Measurements from ENCODE around the gene ONECUT1.

Gene ONECUT1

DNA sequence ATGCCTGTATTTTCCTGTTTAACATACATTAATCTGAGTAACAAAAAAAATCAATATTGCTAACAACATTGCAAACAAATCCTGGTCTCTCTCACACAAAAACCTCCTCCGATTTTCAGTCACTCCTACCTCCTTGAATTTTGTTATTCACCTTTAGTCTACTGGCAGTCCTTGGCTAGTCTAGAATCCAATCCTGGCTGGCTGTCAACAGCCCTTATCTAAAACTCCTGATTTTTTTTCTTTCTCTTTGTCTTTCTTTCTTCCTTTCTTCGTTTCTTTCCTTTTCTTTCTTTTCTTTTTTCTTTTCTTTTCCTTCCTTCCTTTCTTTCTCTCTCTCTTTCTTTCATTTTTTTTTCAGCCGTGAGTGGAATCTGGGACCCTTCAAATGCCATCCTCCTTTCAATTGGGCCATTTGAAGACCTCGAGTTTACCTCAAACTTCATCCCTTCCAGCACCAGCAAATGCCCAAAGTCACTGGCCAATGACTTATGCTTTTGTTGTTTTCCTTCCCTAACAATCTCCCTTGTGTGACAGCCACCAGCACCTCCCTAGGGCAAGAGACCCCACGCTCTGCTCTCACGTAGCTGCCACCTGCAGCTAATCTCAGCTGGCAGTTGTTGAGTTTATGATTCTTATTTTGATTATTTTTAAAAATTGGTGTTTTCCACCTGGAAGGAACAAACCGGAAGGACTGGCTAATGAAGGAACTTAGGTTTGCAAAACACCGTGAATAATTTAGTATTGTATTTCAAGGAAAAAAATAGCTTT is 6.8 kb upstream of the ONECUT1 start:
- no peak for DNase-seq

DNA sequence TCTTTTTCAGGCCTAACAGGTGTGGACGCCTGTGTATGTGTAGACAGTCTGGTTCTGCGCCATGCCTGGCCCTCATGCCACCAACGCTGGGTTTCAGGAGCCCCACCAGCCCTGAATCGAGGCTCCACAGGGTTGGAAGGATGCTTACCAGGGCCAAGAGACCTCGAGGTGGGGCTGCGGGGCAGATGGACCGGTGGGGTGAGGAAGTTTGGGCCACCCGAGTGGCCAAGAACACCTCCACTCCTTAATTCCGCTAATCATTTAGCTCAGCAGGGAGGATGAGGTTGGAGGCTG is 6.0 kb upstream of the ONECUT1 start:
- no peak for DNase-seq

DNA sequence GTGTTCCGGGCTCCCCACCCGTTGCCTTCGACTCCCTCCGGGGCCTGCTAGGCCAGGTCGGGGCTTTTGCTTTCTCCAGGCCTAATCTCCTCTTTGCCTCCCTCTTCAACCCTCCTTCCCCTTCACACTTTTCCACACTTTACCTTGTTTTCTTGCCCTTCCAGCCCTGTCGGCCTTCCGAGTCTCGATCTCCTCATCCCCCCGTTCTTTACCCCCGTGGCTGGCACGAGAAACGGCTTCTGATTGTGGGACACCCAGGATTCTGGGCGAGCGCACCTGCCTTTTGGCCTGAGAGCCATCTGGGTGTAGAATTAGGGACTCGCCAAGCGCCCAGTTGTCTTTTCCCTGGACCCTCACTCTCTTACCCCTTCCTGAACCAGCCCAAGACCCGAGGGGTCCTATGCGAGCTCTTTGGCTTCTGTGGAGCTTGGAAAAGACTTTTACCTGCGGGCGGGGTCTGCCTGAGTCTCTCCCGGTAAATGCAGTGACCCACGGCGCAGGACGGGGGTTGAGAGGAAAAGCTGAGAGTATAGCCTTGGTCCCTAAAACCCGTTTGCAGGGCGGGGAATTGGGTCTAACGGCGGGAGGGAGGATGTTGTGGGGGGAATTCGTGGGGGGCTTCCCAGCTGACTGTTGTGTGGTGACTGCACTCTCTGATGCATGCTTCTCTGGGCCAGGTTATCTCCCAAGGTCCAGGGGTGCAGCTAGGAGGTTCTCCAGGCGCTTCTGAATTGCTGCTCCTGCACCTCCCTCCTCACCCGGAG is 5.5 kb upstream of the ONECUT1 start:
- DNase-seq = no peak

DNA sequence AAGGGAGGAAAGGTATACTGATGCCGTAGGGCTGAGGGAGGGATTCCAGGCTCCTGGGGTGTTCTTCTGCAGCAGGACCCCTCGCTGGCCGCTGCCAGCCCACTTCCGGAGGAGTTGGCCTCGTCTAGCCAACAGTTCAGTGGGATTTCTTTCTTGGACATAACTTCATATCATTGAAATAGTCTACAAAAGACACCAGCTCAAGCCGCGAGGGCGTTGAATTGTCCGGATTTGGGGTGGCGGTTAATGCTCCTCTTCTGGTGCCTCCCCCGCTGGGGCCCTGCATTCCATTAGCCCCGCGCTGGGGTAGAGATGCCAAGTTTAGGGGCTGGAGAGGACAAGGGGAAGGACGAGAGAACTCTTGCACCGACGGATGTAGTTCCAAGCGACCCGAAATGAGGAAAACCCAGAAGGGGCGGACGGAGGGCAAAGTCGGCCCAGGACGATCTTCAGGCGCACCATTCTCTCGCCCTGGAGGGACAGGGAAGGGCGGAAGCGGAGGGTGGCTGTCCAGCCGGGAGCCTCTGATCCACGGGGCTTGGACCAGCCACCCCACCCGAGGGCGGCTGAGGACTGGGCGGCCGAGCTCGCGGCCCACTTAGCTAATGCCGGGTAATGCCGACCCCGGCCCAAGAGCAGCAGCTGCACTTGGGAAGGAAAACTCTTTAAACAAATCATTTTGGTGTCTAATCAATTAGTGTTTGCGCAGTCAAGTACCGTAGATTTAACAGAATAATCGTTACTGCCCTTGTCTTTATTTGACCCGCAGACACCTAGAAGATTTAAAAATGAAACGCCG is 4.7 kb upstream of the ONECUT1 start:
- no peak for DNase-seq

DNA sequence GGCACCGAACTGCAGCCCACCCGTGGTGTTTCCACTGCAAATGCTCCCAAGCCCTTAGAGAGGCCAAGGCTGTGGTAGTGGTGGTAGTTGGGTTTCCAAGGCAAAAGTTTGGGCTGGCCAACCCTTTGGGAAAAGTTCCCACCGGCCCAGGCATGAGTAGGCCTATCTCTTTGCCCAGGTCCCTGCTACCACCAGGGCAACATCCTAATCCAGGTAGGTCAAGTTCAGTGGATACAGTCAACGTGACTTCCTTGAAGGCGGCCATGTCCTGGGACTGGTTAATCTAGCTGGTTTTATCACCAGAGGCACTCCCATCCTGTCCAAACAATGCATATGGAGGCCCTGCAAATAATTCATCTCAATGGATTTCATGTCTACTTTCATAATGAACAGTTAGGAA is 1.6 kb upstream of the ONECUT1 start:
- DNase-seq = no peak

DNA sequence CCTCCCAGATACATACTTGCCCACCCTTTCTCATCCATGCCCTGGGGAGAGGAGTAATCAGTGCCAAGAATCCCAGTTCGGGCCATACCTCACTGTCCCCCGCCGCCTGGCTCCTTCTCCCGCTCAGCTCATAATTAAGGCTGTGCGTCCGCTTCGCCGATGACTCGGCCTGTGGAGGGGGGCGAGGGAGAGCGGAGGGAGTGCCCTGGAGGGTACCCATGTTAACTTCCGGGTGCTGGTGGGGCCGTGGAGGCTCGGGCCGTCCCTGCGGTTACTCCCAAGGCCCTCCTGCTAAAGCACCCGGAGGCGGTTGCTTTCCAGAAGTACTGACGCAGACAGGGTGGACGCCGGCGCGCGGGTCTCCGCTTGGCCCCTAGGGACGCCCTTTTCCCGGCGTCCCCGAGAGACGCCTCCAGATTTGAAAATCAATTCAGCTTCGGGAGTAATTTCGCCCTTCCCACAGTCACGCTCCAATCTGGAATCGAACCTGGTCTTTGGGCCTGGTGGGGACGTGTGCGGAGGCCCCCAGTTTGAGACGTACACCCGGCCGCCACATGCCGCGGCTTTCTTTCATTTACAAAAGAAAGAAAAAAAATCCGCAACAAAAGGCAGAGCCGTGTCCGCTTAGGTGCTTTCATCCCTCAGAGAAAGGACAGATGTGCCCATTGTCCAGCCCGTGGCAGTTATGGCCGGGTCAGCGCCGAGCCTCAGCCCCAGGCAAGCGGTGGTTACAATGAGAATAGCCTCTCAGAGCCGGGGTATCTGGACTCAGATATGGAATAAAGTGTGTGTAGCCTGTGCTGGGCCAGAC is 1.0 kb upstream of the ONECUT1 start:
- no peak for DNase-seq

DNA sequence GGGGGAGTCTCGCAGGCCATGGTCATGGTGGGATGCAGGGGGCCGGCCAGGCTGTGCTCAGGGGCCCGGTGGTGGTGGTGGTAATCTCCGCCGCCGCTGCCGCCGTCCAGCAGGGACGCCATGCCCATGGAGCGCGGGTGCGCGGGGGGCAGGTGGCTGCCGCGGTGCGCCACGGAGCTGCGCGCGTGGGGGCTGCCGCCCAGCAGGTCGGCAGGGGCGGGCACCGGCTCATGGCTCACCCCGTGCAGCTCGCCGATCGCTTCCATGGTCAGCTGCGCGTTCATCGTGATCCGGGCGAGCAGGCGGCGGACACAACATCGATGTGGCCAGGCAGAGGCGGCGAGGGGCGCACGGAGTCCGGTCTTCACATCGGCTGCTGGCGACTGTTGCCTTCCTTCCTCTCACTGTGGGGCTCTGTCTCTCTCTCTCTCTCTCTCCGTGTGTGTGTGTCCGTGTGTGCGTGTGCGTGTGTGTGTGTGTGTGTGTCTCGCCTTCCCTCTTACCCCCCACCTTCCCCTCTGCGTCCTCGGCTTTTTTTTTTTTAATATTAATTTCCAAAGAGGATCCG is 451 bp downstream of the ONECUT1 start:
- DNase-seq = no peak

DNA sequence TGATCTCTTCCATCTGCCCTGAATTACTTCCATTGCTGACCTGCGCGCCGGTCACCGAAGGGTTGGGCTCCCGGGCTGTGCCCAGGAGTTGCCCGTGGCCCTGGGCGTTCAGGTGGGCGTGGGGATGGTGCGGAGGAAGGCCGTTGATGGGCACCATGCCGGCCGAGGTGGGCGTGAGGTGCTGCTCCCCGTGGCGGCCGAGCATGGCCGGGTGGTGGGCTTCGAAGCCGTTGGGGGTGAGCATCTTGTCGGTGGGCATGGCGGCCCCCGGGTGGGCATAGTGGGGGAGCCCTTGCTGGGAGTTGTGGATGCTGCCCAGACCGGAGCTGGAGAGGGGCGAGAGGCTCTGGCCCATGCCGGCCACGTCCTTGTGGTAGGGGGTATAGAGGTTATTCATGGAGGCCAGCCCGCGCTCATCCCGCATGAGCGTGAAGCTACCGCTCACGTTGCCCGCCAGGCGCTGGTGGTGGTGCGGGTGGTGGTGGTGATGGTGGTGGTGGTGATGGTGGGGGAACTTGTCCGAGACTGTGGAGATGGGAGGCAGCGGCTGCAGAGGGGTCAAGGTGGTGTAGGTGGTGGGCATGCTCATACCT is 1.0 kb downstream of the ONECUT1 start:
- no peak for DNase-seq

DNA sequence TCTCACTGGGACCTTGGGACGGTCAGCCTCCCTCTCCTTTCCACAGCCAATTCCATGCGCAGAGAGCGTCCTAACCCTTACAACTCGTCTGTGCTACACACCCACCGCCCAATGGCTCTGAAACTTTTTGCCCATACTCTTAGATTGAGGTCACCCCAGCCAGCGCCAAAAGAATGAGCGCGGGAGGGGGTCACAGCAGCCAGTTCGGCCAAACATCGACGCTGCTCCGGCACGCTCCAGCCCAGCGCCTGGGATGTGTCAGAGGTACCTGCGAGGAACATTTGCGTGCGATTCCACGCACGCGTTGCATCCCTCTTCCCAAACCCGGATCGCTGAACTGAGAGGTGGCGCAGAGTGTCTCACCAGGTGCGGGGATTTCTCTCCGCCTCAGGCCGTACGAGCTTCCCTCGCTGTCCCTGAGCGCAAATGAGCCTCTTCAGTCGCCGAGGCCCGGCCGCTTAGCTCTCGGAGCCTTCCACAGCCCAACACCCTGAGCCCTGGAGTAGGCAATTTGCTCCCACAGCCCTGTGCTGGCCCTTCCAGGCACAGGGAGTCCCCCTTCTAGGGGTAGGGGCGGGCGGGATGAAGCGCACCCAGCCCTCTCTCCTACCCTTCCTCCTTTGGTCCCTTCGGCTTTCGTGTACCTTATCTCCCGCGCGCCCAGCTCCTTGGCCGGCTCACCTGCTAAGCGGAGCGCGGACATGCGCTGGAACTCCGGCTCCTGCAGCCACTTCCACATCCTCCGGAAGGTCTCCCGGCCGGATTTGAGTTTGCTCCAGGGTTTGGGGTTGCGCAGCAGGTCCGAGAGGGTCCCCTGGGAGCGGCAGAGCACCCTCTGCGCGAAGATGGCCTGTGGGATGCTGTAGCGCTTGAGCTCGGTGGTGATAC is 1.8 kb downstream of the ONECUT1 start:
- no peak for DNase-seq

DNA sequence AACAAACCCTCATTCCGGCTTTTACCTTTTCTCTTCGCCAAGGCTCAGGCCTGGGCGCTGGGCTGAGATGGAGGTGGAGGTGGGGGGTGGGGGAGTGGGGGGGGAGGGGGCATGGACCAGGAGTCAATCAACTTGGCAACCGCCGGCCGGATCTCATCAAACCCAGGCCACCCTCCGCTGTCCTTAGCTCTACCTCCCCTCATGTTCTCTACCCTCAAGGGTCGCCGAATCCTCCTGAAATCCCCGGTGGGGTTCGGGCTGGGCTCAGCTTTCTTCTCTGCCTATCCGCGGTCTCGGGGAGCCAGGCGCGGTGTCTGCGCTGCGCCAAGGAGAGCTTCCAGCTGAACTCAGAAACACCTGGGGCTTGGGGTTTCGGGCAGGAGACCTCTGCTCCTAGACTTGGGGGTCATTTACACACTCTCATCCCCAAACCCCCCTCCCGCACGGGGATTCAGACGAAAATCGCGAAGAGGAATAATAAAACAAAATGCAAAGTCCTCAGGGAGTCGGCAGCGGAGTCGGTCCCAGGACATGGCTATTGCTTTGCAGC is 2.5 kb downstream of the ONECUT1 start:
- no peak for DNase-seq

DNA sequence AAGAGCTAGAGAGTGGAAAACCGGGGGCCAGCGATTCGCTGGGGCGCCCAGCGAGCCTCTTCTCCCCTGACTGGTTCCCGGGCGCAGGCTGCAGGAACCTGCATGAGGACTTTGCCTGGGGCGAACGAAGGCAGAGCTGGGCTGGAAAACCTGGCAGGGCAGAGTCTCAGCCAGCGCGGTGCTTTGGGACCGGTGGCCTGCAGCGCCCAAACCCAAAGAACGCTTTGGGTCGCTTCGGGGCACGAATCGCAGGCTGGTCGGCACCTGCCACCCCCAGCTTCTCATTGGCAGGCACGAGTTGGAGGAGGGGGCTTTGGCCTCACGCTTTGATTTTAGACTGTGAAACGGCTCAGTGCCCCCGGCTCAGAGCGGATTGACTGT is 3.0 kb downstream of the ONECUT1 start:
- DNase-seq = peak; percentile 7

DNA sequence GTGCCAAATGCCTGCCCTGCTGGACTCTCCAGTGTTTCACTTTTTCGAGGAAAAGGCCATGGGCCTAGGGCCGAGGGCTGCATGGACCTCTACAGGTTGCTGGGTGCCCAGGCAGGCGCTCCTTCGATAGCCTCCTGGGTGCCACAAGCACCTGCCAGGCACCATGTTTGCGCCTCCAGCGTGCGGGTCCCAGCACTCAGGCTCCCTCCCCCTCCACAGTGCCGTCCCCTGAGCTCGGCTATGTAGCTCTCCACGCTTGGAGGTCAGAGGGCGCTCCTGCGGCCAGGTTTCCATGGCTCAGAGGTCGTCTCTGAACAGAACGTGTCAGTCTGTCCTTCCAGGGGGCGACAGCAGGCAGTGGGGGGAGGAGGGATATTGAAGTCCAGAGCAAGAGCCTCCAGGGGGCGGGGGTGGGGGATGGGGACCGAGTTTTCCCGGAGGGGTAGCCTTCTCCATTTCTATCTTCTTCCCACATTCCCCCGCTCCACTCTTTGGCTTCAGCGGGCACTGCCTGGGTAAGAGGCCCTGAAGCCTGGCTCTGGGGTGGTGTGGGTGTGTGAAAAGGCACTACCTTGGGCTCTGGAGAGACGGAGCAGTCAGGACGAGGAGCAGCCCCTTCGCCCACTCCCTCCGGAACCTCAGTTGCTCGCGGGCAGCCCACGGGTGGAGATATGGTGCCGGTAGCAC is 3.6 kb downstream of the ONECUT1 start:
- DNase-seq = no peak

DNA sequence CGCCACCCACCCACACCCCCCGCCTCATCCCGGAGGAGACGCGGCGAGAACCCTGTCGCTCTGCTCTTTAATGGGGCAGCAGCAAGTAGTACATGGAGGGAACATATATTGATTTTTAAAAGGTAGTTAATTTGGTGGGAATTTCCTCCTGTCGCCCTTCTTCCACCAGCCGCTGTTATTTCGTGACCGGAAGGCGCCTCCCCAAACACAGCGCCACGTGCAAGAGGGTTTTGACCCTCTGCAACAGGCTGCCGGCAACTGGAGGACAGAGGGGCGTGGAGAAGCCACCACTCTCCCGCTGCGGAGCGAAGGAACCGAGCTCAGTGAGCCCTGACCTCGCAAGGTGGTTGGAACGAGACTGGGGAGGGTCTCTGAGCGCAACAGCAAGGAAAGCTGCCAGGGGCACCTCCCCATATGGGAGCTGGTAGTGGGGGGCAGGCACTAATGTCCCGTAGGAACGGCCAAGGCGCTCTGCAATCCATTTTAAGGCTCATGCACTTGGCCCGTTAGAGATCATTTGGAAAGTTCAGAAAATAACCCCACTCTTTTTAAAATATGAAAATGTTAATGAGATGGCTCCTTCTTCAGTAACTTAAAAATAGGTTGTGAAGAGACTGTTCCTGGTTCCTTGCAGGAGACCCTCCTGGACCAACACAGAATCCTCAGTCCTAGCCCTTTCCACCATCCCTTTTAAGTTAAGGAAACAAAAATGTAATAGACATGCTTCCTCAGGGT is 4.3 kb downstream of the ONECUT1 start:
- no peak for DNase-seq

DNA sequence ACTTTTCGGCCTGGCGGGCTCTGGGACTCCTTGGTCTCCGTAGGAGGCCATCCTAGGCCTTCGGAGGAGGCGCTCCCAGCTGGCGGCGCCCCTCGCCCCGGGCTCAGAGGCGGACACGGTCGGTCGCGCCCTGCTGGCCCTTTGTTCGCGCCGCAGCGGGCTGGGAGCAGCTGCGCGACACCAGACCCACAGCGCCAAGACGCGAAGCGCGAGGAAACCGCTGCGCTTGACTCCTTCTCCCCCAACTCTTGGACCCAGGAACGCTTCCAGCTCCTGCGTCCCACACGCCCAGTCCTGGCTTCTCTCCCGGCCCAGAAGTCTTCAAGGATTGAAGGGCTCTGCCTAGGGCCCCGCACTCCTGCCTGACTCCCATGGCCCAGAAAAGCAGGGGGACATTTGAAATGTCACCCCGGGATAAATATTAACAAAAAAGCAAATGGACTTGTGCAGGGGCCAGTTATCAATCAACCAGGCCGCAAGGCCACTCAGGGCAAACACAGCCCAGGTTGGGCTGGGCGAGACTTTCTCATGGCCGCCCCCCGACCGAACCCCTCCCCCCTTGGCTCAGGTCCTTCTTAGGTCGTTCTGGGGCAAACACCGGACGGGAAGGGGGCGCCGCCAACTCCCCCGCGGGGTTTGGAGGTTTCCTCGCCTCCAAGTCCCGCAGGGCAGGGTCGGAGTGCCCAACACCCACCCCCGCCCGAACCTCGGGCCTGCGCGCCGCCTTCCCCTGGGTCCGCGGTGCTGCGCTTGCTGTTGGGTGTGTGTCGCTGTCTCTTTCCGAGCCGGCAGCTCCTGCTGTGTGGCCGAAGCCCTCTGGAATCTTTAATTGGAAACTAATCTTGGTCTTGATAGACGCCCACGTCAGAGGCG is 5.1 kb downstream of the ONECUT1 start:
- no peak for DNase-seq

DNA sequence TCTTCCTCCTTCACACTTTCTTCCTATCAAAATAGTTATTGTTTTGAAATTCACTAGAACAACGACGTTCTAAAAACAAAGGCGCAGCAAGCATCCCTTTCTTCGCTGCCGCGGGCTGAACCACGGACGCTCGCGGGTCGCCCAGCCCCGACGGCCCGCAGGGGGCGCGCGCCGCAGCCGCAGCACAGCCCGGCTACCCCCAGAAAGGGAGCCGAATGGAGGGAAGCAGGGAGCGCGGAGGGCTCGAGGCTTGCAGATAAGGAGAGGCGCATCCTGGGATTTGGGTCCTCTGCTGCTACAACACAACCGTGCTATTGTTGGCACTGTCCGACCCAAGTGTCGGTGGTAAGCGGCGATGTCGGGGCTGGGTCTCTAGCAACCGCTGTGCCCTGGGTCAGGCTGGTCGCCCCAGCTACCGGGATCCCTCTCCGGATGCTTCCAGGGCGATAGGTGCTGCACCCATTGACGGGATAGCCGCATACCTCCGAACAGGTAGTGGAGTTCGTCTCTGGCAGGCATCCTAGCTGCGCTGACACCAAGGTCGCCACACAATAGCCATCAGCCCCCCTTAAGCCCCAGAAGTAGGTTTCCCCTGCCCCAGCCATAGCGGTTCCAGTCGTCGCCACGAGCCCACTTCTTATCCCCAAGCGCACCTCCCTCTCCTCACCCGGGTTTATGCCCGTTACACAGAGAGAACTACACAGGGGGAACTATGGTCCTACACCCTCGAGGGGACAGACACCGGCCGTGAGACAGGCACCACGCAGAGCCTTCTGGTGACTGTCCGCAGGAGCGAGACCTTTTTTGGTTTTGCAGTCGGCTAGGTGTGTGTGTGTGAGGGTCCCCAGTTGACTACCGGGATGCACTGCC is 6.0 kb downstream of the ONECUT1 start:
- no peak for DNase-seq

DNA sequence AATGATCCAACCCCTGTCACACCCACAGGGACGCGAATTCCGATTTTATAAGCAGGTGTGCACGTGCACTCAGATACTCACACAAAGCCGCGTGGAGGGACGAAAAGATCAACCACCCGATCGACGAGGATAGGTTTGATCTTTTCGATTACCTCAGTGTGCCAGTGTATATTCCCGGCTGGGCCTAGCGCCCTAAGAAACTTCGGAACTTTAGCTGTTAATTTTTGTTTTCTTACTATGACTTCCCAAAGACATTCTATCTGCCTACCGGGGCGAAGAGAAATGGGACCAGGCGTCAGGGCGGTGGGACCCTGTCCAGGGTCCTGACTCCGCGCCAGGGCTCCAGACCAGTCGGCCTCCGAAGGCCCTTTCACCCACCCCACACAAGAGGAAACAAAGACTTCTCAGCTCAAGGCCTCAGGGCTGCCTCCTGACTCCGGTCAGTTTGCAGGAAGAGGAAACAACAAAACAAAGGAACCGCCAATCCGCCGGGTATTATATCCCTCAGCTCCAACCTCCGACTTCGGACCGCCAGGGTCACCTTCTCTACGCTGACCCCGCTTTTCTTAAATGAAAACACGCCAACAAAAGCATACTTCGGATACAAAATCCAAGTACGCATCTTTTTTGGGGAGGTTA is 6.8 kb downstream of the ONECUT1 start:
- DNase-seq = no peak

DNA sequence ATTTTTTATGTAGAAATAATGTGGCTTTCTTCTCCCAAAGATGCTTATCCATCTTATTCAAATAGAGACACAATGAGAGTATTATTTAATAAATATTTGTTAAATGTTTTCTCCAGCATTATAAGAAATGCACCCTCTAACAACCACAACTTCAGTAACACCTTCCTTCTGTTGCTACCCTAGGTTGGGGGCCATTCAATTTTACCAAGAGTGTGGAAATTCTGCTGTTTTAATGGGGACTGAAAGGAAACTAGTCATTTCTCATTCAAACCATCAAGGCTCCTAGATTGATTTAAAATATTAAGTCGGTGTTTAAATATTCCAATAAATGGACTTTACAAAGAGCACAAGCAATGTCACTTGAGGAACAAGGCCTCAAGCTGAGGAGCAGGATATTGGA is 7.6 kb downstream of the ONECUT1 start:
- no peak for DNase-seq

All from DMS79 (cell line).